Kidney epithelial cell (primary cell): ENCODE measurements around the gene CENATAC. TPM values are rescaled to one million over a fixed set of nuclear protein-coding genes. Genes with fewer than 3 reads are reported as not detected.
"Not testable (repeated sequence)": the region's sequence is repeated elsewhere in the genome, so short reads cannot be mapped to it uniquely, and the experiment has no call there.

Source experiments
- DNase-seq: peaks from one replicate; pipeline ENCODE4 v3.0.0-alpha.2; 2010; ENCODE audit warnings: low read depth
- H3K27me3 ChIP-seq: 2 replicates; pipeline ENCODE4 v1.6.0; 2011; ENCODE audit warnings: low read length; ENCODE audit not compliant: control insufficient read depth, insufficient read depth
- H3K36me3 ChIP-seq: 2 replicates; pipeline ENCODE4 v1.5.1; 2011; ENCODE audit warnings: low read length; ENCODE audit not compliant: control insufficient read depth, insufficient read depth
- H3K4me3 ChIP-seq: 2 replicates; pipeline ENCODE4 v1.5.1; 2011; ENCODE audit warnings: low read depth, mild to moderate bottlenecking, control low read depth, low read length
- total RNA-seq: library from RNA; depleted of rRNA; stranded (reverse); fragments of >200 nt; gene quantifications from 2 replicates; pipeline ENCODE4 v1.2.3, GENCODE V29; 2015
- TF ChIP-seq, protein P1 (sequence below): IDR thresholded peaks from 2 replicates; pipeline ENCODE4 v1.5.1; 2011; ENCODE audit warnings: mild to moderate bottlenecking, moderate library complexity, low read length, control low read depth, inconsistent platforms; ENCODE audit not compliant: insufficient read depth, poor library complexity, severe bottlenecking

CENATAC gene
- total RNA-seq, 1 donor from 2014 or later, result 25.4 TPM

DNA sequence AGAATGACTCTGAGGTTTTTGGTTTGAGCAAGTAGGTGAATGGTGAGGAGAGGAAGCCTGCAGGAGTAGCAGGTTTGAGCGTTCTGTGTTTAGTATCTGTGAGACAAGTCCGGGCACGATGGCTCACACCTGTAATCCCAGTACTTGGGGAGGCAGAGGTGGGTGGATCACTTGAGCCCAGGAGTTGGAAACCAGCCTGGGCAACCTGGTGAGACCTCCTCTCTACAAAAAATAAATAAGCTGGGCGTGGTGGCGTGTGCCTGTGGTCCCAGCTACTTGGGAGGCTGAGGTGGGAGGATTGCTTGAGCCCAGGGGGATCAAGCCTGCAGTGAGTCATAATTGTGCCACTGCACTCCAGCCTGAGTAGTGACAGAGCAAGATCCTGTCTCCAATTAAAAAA, 9.7 kb upstream of the CENATAC start:
- Histone ChIP-seq H3K27me3 (no peaks in the 10 kb centered on the region), H3K4me3 (no peak overlapping the region), H3K36me3 (no peaks in the 10 kb centered on the region)
- no peak for DNase-seq
- TF ChIP-seq, protein P1, sequence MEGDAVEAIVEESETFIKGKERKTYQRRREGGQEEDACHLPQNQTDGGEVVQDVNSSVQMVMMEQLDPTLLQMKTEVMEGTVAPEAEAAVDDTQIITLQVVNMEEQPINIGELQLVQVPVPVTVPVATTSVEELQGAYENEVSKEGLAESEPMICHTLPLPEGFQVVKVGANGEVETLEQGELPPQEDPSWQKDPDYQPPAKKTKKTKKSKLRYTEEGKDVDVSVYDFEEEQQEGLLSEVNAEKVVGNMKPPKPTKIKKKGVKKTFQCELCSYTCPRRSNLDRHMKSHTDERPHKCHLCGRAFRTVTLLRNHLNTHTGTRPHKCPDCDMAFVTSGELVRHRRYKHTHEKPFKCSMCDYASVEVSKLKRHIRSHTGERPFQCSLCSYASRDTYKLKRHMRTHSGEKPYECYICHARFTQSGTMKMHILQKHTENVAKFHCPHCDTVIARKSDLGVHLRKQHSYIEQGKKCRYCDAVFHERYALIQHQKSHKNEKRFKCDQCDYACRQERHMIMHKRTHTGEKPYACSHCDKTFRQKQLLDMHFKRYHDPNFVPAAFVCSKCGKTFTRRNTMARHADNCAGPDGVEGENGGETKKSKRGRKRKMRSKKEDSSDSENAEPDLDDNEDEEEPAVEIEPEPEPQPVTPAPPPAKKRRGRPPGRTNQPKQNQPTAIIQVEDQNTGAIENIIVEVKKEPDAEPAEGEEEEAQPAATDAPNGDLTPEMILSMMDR, result no peak

DNA sequence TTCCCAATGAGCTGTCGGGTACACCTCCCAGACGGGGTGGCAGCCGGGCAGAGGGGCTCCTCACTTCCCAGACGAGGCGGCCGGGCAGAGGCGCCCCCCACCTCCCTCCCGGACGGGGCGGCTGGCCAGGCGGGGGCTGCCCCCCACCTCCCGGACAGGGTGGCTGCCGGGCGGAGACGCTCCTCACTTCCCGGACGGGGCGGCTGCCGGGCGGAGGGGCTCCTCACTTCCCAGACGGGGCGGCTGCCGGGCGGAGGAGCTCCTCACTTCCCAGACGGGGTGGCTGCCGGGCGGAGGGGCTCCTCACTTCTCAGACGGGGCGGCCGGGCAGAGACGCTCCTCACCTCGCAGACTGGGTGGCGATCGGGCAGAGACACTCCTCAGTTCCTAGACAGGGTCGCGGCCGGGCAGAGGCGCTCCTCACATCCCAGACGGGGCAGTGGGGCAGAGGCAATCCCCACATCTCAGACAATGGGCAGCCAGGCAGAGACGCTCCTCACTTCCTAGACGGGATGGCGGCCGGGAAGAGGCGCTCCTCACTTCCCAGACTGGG, 6.4 kb upstream of the CENATAC start:
- not testable (repeated sequence) for H3K4me3 ChIP-seq, H3K36me3 ChIP-seq, DNase-seq, H3K27me3 ChIP-seq

DNA sequence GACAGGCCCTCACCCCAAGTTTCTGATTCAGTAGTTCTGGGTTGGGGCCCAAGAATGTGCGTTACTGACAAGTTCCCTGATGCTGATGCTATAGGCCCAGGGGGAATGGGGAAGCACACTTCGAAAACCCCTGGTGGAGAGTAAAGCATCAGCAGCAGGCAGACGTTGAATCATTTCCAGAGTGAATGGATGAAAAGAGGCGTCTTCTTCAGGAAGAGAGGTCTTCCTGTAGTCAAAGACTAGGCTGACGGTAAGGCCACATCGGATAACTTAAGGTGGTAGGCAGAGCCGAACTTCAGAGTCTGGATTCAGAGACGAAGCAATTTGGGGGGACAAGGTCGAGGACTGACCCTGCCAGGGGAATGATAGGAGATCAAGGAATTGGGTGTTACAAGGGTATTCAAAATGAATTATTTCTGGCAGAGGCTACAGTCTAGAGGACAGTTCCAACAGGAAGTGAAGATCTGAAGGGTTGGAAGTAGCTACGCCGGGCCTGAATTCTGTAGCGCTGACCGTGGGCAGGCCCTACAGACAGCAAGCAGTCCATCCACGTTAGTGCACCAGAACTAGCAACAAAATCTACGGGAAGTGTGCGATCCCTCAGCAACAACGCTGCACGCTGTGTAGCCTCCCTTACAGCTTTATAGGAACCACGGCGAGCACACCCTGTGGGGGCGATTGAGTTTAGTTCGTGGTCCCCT, 862 bp upstream of the CENATAC start:
- peak overlapping the region; percentile 90 for H3K4me3 ChIP-seq
- H3K27me3 ChIP-seq, result no peaks in the 10 kb centered on the region
- no peak for DNase-seq
- peaks cover 1% of the 10 kb centered on the region for H3K36me3 ChIP-seq
- TF ChIP-seq, protein P1, result no peak

DNA sequence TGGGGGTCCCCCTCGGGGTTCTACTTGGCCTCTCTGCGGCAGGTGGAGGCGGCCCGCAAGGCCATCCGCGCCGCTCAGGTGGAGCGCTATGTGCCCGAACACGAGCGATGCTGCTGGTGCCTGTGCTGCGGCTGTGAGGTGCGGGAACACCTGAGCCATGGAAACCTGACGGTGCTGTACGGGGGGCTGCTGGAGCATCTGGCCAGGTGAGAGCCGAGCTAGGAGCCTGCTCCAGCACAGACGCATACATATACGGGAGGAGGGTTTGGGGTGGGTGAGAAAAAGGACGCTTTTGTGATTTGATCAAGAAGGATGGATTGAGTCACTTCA, 415 bp downstream of the CENATAC start:
- Histone ChIP-seq H3K27me3 (no peaks in the 10 kb centered on the region), H3K4me3 (peak overlapping the region; percentile 90), H3K36me3 (peaks cover 1% of the 10 kb centered on the region)
- TF ChIP-seq, protein P1, result no peak
- no peak for DNase-seq

DNA sequence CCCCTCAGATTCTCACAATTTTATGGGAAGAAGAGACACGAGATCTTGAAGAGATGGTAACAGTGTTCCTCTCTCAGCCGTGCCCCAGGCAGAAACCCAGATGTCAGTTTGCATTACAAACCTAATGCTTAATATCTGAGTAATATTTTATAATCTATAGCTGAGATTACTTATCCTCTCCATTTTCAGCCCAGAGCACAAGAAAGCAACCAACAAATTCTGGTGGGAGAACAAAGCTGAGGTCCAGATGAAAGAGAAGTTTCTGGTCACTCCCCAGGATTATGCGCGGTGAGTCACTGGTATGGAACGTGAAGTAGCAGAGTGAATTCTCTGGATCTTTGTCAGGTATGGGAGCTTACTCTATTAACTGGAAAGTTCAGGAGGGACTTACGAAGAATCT, 884 bp downstream of the CENATAC start:
- Histone ChIP-seq H3K4me3 (peak overlapping the region; percentile 90), H3K36me3 (peaks cover 1% of the 10 kb centered on the region), H3K27me3 (no peaks in the 10 kb centered on the region)
- TF ChIP-seq, protein P1, result no peak
- peak; percentile 62 for DNase-seq

DNA sequence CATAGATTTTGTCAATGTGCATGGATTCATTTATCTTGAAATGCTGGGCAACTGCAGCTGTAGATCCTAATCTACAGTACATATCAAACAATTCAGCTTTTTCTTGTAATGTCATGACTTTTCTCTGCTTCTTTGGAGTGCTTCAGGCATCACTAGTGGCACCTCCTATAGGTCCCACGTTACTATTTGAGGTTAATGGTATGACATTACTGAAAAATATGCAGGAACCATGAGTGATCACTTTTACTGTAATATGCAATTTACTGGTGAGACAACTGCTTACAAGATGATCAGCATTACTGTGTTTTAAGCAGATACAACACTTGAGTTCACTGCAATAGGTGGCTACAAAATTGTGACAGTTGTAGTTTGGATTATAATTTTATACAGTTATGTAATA, 3.0 kb downstream of the CENATAC start:
- TF ChIP-seq, protein P1, result no peak
- Histone ChIP-seq H3K36me3 (peaks cover 1% of the 10 kb centered on the region), H3K27me3 (no peaks in the 10 kb centered on the region), H3K4me3 (no peak overlapping the region)
- DNase-seq, result no peak
